HG03159 (cell line): ENCODE results near the gene TRIM27.
"Not testable (repeated sequence)": the region's sequence is repeated elsewhere in the genome, so short reads cannot be mapped to it uniquely, and the experiment has no call there.

ENCODE experiments used
- ATAC-seq: cut with Tn5 transposase; IDR thresholded peaks from one replicate; pipeline ENCODE4 v1.9.1; 2021; ENCODE audit warnings: mild to moderate bottlenecking, moderate library complexity; ENCODE audit not compliant: unreplicated experiment

Gene TRIM27

DNA sequence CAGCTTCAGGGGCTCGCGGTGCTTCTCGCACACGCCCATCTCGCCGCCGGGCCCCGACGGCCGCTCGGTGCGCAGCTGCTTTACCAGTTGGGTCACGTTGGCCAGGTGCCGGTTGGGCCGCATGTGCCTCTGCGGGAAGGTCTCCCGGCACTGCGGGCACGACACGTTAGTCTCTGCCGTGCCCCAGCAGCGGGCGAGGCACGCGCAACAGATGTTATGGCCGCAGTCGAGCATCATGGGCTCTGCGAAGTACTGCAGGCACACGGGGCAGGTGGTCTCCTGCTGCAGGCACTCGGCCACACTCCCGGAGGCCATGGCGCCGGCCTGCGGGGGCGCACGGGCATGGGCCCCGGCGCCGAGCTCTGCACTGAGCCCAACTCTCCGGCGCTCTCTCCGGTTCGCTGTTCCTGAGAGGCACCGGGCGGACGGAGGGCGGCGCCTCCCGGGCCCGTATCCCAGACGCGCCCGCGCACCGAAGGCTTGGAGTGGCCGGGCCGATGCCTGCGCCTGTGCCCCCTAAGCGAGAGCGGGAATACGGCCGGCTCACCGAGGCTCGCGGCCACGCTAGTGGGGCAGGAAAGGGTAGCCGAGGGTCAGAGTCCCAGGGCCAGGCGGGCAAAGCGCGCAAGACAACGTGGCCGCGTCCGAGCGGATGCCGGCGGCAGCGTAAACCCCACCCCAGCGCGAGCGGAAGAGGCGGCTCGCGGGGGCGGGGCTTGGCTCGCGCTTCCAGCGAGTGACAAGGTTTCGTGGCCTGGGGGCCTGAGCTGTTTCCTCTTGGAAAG lies at the start of gene TRIM27:
TSS of gene TRIM27 (minus strand) at position 668 of the 785 bp plus-strand sequence. CDS start at position 315, 353 bp downstream.
- ATAC-seq, result peak; percentile 89

- not testable (repeated sequence) for ATAC-seq
Observed at GRCh38 chr6:28970056-28970455, 46.3 kb upstream of the TRIM27 start.

DNA sequence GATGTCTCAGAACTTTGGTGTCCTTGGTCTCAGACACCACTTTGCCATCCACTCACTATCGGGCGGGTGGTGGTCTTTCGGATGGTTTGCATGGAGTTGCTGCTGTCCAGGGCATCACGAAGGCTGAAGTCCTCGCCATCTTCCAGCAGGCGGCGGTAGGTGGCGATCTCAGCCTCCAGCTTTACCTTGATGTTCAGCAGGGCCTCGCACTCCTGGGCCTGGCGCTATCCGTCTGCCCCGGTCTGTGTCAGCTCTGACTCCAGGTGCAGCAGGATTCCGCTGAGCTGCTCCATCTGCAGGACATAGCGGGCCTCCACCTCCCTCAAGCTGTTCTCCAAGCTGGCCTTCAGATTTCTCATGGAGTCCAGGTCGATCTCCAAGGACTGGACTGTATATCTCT lies 45.3 kb upstream of the TRIM27 start:
- ATAC-seq, result no peak

GRCh38 chr6:28968476-28968875 lies 44.7 kb upstream of the TRIM27 start:
- ATAC-seq, result no peak

GRCh38 chr6:28965706-28966105 lies 41.9 kb upstream of the TRIM27 start:
- no peak for ATAC-seq

GRCh38 chr6:28960846-28961500 lies 37.2 kb upstream of the TRIM27 start:
- no peak for ATAC-seq

DNA sequence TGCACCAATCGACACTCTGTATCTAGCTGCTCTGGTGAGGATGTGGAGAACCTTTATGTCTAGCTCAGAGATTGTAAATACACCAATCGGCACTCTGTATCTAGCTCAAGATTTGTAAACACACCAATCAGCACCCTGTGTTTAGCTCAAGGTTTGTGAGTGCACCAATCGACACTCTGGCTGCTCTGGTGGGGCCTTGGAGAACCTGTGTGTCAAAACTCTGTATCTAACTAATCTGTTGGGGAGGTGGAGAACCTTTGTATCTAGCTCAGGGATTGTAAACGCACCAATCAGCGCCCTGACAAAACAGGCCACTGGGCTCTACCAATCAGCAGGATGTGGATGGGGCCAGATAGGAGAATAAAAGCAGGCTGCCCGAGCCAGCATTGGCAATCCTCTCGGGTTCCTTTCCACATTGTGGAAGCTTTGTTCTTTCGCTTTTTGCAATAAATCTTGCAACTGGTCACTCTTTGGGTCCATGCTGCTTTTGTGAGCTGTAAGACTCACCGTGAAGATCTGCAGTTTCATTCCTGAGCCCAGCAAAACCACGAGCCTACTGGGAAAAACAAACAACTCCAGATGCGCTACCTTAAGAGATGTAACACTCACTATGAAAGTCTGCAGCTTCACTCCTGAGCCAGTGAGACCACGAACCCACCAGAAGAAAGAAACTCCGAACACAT lies 34.9 kb upstream of the TRIM27 start:
- not testable (repeated sequence) for ATAC-seq

DNA sequence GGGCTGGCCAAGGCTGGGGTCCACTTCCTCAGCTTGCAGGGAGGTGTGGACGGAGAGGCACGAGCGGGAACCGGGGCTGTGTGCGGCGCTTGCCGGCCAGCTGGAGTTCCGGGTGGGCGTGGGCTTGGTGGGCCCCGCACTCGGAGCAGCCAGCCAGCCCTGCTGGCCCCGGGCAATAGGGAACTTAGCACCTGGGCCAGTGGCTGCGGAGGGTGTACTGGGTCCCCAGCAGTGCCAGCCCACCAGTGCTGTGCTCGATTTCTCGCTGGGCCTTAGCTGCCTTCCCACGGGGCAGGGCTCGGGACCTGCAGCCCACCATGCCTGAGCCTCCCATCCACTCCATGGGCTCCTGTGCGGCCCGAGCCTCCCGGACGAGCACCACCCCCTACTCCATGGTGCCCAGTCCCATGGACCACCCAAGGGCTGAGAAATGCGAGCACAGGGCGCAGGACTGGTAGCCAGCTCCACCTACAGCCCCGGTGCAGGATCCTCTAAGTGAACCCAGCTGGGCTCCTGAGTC lies 34.1 kb upstream of the TRIM27 start:
- not testable (repeated sequence) for ATAC-seq

- no peak for ATAC-seq
Observed at GRCh38 chr6:28956331-28956730, 32.5 kb upstream of the TRIM27 start.

GRCh38 chr6:28953585-28954258 lies 29.9 kb upstream of the TRIM27 start:
- no peak for ATAC-seq

DNA sequence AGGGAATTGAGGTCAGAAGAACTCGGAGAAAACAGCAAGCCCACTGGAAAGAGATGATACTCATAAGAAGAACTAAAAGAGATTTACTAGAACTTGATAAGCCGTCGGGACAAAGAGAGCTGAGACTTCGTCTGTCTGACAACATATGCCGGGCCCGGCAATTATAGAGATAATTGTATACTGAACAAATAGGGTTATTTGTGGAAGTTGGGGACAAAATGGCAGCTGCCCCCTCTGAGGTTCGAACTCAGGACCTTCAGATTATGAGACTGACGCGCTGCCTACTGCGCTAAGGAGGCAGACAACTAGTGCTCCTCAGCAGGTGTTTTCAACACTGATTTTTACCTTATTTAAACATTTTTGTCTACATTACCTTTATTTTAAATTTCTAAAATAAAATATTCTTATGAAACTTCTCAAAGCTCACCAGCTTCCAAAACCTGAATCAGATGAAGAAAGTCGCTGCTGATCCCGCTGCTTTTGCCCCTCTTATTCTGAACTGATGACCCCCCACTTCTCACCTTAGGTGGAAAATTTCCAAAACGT lies 29.3 kb upstream of the TRIM27 start:
- peak; percentile 45 for ATAC-seq

DNA sequence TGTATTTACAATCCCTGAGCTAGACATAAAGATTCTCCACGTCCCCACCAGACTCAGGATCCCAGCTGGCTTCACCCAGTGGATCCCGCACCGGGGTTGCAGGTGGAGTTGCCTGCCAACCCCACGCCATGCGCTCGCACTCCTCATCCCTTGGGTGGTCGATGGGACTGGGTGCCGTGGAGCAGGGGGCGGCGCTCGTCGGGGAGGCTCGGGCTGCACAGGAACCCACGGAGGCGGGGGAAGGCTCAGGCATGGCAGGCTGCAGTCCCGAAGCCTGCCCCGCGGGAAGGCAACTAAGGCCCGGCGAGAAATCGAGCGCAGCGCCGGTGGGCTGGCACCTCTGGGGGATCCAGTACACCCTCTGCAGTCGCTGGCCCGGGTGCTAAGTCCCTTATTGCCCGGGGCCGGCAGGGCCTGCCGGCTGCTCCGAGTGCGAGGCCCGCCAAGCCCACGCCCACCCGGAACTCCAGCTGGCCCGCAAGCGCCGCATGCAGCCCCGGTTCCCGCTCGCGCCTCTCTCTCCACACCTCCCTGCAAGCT lies 25.9 kb upstream of the TRIM27 start:
- ATAC-seq, result not testable (repeated sequence)

- ATAC-seq, result no peak
Observed at GRCh38 chr6:28948782-28949486, 25.1 kb upstream of the TRIM27 start.

GRCh38 chr6:28947831-28948270 lies 24.1 kb upstream of the TRIM27 start:
- no peak for ATAC-seq

DNA sequence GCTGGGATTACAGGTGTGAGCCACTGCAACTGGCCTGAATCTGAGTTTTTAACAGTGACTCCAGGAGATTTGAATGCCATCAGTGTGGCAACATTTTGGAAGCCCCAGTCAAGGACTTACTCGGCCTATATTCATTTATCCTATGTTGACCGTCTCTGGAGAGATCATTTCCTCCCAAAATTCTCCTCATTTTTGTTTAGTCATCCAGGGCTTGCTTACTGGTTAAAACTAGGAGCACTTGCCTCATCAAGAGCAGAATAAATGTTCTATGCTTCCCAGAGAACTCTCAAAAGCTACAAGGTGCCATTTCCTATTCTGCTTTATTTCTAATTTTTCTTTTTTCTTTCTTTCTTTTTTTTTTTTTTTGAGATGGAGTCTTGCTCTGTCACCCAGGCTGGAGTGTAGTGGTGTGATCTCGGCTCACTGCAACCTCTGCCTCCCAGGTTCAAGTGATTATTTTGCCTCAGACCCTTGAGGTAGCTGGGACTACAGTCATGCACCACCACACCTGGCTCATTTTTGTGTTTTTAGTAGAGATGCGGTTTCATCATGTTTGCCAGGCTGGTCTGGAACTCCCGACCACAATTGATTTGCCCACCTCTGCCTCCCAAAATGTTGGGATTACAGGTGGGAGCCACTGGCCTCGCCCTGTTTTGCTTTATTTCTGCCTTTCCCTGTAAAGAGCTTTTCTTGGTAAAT lies 23.4 kb upstream of the TRIM27 start:
- no peak for ATAC-seq

DNA sequence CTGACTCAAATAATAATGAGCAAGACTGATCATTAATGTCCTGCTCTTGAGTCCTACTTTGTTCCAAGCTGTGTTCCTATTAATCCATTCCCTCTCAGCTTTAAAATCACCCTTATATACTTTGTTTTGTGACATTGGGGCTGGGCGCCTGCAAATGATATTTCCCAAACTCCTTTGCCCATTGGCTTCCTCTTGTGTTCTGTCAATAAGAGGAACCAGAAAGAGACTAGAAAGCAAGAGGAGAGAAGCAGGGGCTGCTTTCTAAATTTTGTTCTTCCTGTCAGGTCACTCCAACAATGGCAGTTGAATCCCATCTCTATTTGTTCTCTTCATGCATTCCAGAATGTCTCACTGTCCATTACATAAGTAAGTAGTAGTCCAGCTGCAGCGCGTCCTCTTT lies 21.6 kb upstream of the TRIM27 start:
- no peak for ATAC-seq

DNA sequence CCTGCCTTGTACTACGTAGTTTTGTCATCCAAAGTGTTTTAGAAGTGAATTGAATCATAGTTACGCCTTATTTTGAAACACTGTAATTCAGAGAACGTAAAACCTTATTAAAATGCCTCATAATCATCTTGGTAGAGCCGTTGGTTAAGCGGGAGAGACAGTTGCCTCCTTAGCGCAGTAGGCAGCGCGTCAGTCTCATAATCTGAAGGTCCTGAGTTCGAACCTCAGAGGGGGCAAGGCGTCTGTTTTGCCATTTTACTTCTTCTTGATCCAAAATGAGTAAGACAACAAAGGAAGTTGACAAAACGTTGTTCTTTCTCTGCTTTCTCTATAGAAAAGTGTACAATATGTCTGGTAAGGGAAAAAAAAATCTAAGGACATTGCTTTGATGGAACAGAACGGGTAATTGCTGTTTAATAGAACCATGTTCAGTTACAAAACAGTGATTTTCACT lies 20.7 kb upstream of the TRIM27 start:
- no peak for ATAC-seq

GRCh38 chr6:28943557-28944411 lies 20.0 kb upstream of the TRIM27 start:
- no peak for ATAC-seq
